Muscle layer of colon (tissue), 2 donors: Measurements from ENCODE around the gene XPO6.
"Not testable (repeated sequence)": the region's sequence is repeated elsewhere in the genome, so short reads cannot be mapped to it uniquely, and the experiment has no call there.

Experiments used
- H3K27ac ChIP-seq: one replicate; pipeline ENCODE4 v1.7.0; 2013; ENCODE audit warnings: low read depth, mild to moderate bottlenecking, low read length, moderate library complexity
- H3K27me3 ChIP-seq, 2 donors: one replicate each; pipeline ENCODE4 v1.7.0; 2013; ENCODE audit warnings: low read length in 2 of 2, mild to moderate bottlenecking in 2 of 2; ENCODE audit not compliant: insufficient read depth in 2 of 2, control insufficient read depth in 1 of 2
- H3K36me3 ChIP-seq: one replicate; pipeline ENCODE4 v1.7.0; 2013; ENCODE audit warnings: mild to moderate bottlenecking, low read length; ENCODE audit not compliant: insufficient read depth
- H3K4me1 ChIP-seq: one replicate; pipeline ENCODE4 v1.7.0; 2013; ENCODE audit warnings: mild to moderate bottlenecking, low read length; ENCODE audit not compliant: insufficient read depth
- H3K4me3 ChIP-seq, 2 donors: one replicate each; pipeline ENCODE4 v1.7.0; 2013; ENCODE audit warnings: low read length in 2 of 2, low read depth in 1 of 2, mild to moderate bottlenecking in 1 of 2, moderate library complexity in 1 of 2
- H3K9ac ChIP-seq: one replicate; pipeline ENCODE4 v1.7.0; 2013; ENCODE audit warnings: low read length
- H3K9me3 ChIP-seq: one replicate; pipeline ENCODE4 v1.7.0; 2013; ENCODE audit warnings: mild to moderate bottlenecking, low read length
- donor health status: abdominal sarcoma.
- donor health status: Adenocarcinoma of cecum.

The XPO6 gene

GRCh38 chr16:28211758-28212531 lies at the start of gene XPO6:
Gene XPO6 (minus strand): TSS chr16:28211965. CDS start chr16:28211368, 597 bp downstream.
- peak within 1 kb of the TSS; percentile 57 for H3K9ac ChIP-seq
- peaks cover 13% of the 10 kb centered on the region for H3K4me1 ChIP-seq
- peak within 1 kb of the TSS; percentile 68 for H3K27ac ChIP-seq
- H3K27me3 ChIP-seq, result no peaks in the 10 kb centered on the region
- no peaks in the 10 kb centered on the region for H3K9me3 ChIP-seq
- peak within 1 kb of the TSS; percentile 68 to 81 for H3K4me3 ChIP-seq
- H3K36me3 ChIP-seq, result no peaks in the 10 kb centered on the region

- no peak overlapping the region for H3K4me3 ChIP-seq
- H3K9ac ChIP-seq, result no peak overlapping the region
- H3K27me3 ChIP-seq, result peaks cover 0 to 7% of the 10 kb centered on the region in 2 donors
- H3K27ac ChIP-seq, result no peak overlapping the region
- H3K9me3 ChIP-seq, result no peaks in the 10 kb centered on the region
- no peaks in the 10 kb centered on the region for H3K36me3 ChIP-seq
- no peaks in the 10 kb centered on the region for H3K4me1 ChIP-seq
Measured at GRCh38 chr16:28260193-28260592, 48.4 kb upstream of the XPO6 start.

GRCh38 chr16:28259781-28260150 lies 48.0 kb upstream of the XPO6 start:
- H3K9ac ChIP-seq, result no peak overlapping the region
- H3K4me1 ChIP-seq, result no peaks in the 10 kb centered on the region
- peaks cover 0 to 7% of the 10 kb centered on the region in 2 donors for H3K27me3 ChIP-seq
- H3K9me3 ChIP-seq, result no peaks in the 10 kb centered on the region
- H3K4me3 ChIP-seq, result no peak overlapping the region
- H3K27ac ChIP-seq, result no peak overlapping the region
- no peaks in the 10 kb centered on the region for H3K36me3 ChIP-seq

- no peak overlapping the region for H3K27ac ChIP-seq
- H3K4me1 ChIP-seq, result no peaks in the 10 kb centered on the region
- no peak overlapping the region for H3K9ac ChIP-seq
- peaks cover 0 to 7% of the 10 kb centered on the region in 2 donors for H3K27me3 ChIP-seq
- H3K36me3 ChIP-seq, result no peaks in the 10 kb centered on the region
- no peaks in the 10 kb centered on the region for H3K9me3 ChIP-seq
- H3K4me3 ChIP-seq, result no peak overlapping the region
Measured at GRCh38 chr16:28259091-28259780, 47.5 kb upstream of the XPO6 start.

GRCh38 chr16:28258567-28258966 lies 46.8 kb upstream of the XPO6 start:
- Histone ChIP-seq H3K9me3 (no peaks in the 10 kb centered on the region), H3K4me3 (no peak overlapping the region), H3K36me3 (no peaks in the 10 kb centered on the region), H3K4me1 (no peaks in the 10 kb centered on the region), H3K9ac (no peak overlapping the region), H3K27me3 (peaks cover 0 to 7% of the 10 kb centered on the region in 2 donors), H3K27ac (no peak overlapping the region)

GRCh38 chr16:28257256-28257655 lies 45.5 kb upstream of the XPO6 start:
- Histone ChIP-seq H3K4me1 (no peaks in the 10 kb centered on the region), H3K27me3 (peaks cover 0 to 7% of the 10 kb centered on the region in 2 donors), H3K4me3 (no peak overlapping the region), H3K9ac (no peak overlapping the region), H3K36me3 (no peaks in the 10 kb centered on the region), H3K9me3 (no peaks in the 10 kb centered on the region), H3K27ac (no peak overlapping the region)

GRCh38 chr16:28255838-28256237 lies 44.1 kb upstream of the XPO6 start:
- Histone ChIP-seq H3K36me3 (no peaks in the 10 kb centered on the region), H3K4me1 (no peaks in the 10 kb centered on the region), H3K9me3 (no peaks in the 10 kb centered on the region), H3K9ac (no peak overlapping the region), H3K27me3 (peaks cover 0 to 7% of the 10 kb centered on the region in 2 donors), H3K27ac (no peak overlapping the region), H3K4me3 (no peak overlapping the region)

GRCh38 chr16:28254158-28254557 lies 42.4 kb upstream of the XPO6 start:
- H3K4me1 ChIP-seq, result no peaks in the 10 kb centered on the region
- H3K27me3 ChIP-seq, result peaks cover 0 to 6% of the 10 kb centered on the region in 2 donors
- no peaks in the 10 kb centered on the region for H3K9me3 ChIP-seq
- H3K27ac ChIP-seq, result no peak overlapping the region
- H3K36me3 ChIP-seq, result no peaks in the 10 kb centered on the region
- H3K4me3 ChIP-seq, result no peak overlapping the region
- H3K9ac ChIP-seq, result no peak overlapping the region

- Histone ChIP-seq H3K9me3 (no peaks in the 10 kb centered on the region), H3K4me1 (no peaks in the 10 kb centered on the region), H3K27me3 (no peaks in the 10 kb centered on the region), H3K36me3 (no peaks in the 10 kb centered on the region), H3K4me3 (no peak overlapping the region), H3K27ac (no peak overlapping the region), H3K9ac (no peak overlapping the region)
Measured at GRCh38 chr16:28250999-28251398, 39.2 kb upstream of the XPO6 start.

GRCh38 chr16:28249483-28249882 lies 37.7 kb upstream of the XPO6 start:
- H3K4me3 ChIP-seq, H3K4me1 ChIP-seq, H3K27ac ChIP-seq, H3K9me3 ChIP-seq, H3K36me3 ChIP-seq, H3K9ac ChIP-seq, H3K27me3 ChIP-seq: not testable (repeated sequence)

- H3K4me3 ChIP-seq, result no peak overlapping the region
- H3K9ac ChIP-seq, result no peak overlapping the region
- H3K9me3 ChIP-seq, result no peaks in the 10 kb centered on the region
- no peak overlapping the region for H3K27ac ChIP-seq
- H3K36me3 ChIP-seq, result no peaks in the 10 kb centered on the region
- H3K27me3 ChIP-seq, result no peaks in the 10 kb centered on the region
- no peaks in the 10 kb centered on the region for H3K4me1 ChIP-seq
Measured at GRCh38 chr16:28241924-28242323, 30.2 kb upstream of the XPO6 start.
